Left ventricle myocardium inferior (tissue), 1 donor: ENCODE results near the gene SPEF1. TPM values are rescaled to one million over a fixed set of nuclear protein-coding genes. Genes with fewer than 3 reads are reported as not detected.

Experiments used
- DNase-seq: peaks from one replicate; pipeline ENCODE4 v3.0.0-alpha.2; 2020
- H3K27ac ChIP-seq: fragments of 200-600 bp; replicated peaks from 2 replicates; pipeline ENCODE4 v1.8.0; 2021
- H3K27me3 ChIP-seq: fragments of 200-600 bp; 2 replicates; pipeline ENCODE4 v1.8.0; 2021; ENCODE audit warnings: low read depth
- H3K36me3 ChIP-seq: fragments of 200-600 bp; 2 replicates; pipeline ENCODE4 v1.8.0; 2021
- H3K4me1 ChIP-seq: fragments of 200-600 bp; 2 replicates; pipeline ENCODE4 v1.8.0; 2021
- H3K4me3 ChIP-seq: fragments of 200-600 bp; 2 replicates; pipeline ENCODE4 v1.8.0; 2021; ENCODE audit warnings: mild to moderate bottlenecking, moderate library complexity
- H3K9me3 ChIP-seq: fragments of 200-600 bp; replicated peaks from 2 replicates; pipeline ENCODE4 v1.8.0; 2021
- intact Hi-C: fragments of 100-400 bp; cut with micrococcal nuclease; formaldehyde crosslinking; loops from one replicate; pipeline ENCODE4 v1.11.0; 2022
- total RNA-seq: library from RNA; stranded (reverse); fragmentation: NEBNext Ultra II Directional; extraction: Animal tissue kit (Norgen Biotek cat#: 25700); gene quantifications from one replicate; pipeline ENCODE4 v1.2.1, GENCODE V29; 2021
- TF ChIP-seq, protein P1 (sequence below): fragments of 200-600 bp; IDR thresholded peaks from 2 replicates; pipeline ENCODE4 v1.8.0; 2021; ENCODE audit warnings: antibody characterized with exemption, mild to moderate bottlenecking, borderline replicate concordance
- donor health status: DM: no; HTN: yes; CAD: no; lungs with severe emphysema.

The SPEF1 gene
- total RNA-seq, 1 donor from 2014 or later = 0.33 TPM

DNA sequence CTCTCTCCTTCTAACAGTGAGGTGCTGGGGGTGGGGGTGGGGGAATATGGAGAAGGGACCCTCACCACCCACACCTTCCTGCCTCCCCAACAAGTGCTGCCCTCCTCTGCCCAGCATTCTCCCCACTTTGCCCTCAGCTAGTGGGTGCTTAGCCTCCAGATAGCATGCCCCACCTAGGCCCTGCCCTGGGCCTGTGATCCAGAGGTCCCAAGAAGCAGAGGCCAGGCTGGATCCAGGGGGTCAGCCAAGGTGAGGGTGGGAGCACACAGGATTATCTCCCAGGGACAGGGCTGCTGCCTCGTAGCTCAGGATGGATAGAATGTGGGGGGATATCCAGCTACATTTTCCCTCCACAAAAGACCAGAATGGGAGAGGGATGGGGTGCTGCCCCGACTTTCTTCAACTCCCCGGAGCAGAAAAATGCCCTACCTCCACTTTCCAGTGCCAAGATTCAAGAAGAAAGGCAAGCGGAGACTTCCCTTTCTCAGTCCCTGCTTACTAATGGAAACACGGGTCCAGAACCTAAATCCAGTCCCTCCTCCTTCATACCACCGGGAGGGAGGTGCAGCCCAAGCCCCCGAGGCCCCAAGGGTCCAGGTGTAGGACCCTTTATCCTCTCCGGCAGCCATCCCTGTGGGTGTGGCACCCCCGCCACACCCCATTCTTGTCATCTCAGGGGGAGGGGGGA is 14.7 kb downstream of the SPEF1 start:
- no peaks in the 10 kb centered on the region for H3K36me3 ChIP-seq
- H3K27me3 ChIP-seq = no peaks in the 10 kb centered on the region
- peaks cover 37% of the 10 kb centered on the region for H3K4me1 ChIP-seq
- H3K9me3 ChIP-seq = no peaks in the 10 kb centered on the region
- H3K27ac ChIP-seq = peak overlapping the region; percentile 87
- TF ChIP-seq, protein P1, sequence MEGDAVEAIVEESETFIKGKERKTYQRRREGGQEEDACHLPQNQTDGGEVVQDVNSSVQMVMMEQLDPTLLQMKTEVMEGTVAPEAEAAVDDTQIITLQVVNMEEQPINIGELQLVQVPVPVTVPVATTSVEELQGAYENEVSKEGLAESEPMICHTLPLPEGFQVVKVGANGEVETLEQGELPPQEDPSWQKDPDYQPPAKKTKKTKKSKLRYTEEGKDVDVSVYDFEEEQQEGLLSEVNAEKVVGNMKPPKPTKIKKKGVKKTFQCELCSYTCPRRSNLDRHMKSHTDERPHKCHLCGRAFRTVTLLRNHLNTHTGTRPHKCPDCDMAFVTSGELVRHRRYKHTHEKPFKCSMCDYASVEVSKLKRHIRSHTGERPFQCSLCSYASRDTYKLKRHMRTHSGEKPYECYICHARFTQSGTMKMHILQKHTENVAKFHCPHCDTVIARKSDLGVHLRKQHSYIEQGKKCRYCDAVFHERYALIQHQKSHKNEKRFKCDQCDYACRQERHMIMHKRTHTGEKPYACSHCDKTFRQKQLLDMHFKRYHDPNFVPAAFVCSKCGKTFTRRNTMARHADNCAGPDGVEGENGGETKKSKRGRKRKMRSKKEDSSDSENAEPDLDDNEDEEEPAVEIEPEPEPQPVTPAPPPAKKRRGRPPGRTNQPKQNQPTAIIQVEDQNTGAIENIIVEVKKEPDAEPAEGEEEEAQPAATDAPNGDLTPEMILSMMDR = no peak
- intact Hi-C loops = no loop called here
- peak overlapping the region; percentile 79 for H3K4me3 ChIP-seq
- no peak for DNase-seq

DNA sequence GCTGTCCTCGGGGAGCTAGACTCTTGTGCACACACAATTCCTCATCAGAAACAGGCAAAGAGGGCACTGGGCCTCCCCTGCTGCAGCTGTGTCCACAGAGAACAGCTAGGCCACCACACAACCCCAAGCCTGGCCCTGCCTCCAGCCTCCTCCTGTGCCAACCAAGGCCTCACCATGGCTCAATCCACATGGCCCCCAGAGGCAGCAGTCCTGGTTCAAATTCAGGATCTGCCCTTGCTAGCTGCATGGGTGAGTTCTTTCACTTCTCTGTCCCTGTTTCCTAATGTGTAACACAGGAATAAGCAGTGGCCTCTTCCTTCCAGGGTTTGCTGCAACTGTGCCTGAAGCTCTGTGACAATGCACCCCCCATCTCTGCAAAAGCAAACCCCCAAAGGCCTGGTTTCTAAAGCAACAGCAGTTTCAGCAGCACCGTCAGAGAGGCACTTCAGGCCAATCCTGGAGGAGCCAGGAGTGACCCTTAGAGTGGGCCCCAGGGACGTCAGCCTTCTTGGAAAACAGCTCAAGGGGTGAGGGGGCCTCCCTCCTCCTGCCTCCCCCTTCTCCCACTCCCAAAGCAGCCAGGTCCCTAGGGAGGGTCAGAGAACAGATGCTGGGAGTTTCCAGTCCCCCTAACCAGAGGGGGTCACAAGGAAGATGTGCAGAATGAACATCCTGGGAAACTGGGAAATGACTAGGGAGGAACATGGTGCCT is 15.9 kb downstream of the SPEF1 start:
- TF ChIP-seq, protein P1 = no peak
- Histone ChIP-seq H3K36me3 (no peaks in the 10 kb centered on the region), H3K9me3 (no peaks in the 10 kb centered on the region), H3K4me1 (peaks cover 37% of the 10 kb centered on the region), H3K4me3 (peak overlapping the region; percentile 79), H3K27ac (peak overlapping the region; percentile 87), H3K27me3 (no peaks in the 10 kb centered on the region)
- peak; percentile 62 for DNase-seq
- intact Hi-C loops = no loop called here

DNA sequence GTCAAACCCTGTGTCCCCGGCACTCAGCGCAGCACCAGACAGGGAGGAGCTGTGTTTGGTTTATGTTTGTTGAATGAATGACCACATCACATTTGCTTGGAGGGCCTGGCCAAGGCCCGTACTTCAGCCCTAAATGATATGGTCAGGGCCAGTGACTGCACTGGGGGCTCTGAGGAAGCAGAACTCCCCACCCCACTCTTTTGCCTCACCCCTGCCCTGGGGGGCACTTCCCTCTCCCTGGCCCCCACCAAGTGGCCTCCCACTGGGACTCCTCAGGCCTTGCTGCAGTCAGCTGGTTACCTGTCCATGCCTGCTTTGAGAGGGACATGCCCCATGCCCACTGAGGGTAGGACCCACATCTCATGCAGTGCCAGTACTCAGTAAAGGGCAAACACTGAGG is 16.6 kb downstream of the SPEF1 start:
- Histone ChIP-seq H3K4me1 (peaks cover 37% of the 10 kb centered on the region), H3K4me3 (peak overlapping the region; percentile 79), H3K36me3 (no peaks in the 10 kb centered on the region), H3K27me3 (no peaks in the 10 kb centered on the region), H3K27ac (peak overlapping the region; percentile 87), H3K9me3 (no peaks in the 10 kb centered on the region)
- TF ChIP-seq, protein P1 = no peak
- no peak for DNase-seq
- intact Hi-C loops = no loop called here

DNA sequence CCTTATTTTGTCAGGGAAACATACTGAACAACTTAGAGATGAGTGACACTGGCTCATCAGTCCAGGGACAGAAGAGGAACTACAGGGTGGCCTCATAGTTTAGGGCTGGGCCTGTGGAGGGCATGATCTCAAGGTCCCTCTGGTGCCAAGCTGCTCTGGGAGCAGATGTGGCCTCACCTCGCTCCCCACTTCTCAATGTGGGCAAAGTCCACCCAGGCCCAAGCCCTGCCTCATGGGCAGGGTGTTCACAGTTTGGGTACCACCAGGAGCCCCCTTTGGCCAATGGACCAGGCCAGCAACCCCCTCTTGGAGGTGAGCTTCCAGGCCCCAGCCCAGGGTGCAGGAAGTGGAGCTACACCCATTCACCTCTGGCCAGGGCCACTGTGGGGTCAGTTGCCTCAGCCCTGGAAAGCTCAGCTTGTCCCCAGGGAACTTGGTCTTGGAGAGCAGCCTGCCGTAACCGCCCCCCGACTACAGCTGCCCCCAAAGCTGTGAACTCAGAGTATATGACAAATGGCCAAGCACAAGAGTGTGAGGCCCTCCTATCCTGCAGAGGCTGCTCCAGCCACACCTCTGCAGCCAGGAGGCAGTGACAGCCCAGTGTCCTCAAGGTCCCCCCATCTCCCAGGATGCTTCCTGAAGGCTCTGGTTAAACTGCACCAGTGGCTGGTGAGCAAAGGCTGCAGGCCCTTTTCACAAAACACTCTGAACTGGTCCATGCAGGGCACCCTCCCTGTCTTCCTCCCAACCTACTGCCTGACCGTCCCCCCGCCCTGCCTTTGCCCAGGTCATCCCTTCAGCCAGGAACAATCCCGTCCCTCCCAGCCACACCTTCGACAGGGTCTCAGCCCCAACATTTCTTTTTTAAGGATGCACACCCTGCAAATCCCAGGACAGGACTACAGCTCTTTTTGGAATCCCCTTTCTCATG is 17.3 kb downstream of the SPEF1 start:
- DNase-seq = no peak

More for the DNA sequence above, 17.3 kb downstream of the SPEF1 start:
- intact Hi-C loops = no loop called here
- Histone ChIP-seq H3K4me3 (no peak overlapping the region), H3K27ac (peak overlapping the region; percentile 87), H3K9me3 (no peaks in the 10 kb centered on the region), H3K36me3 (no peaks in the 10 kb centered on the region), H3K4me1 (peaks cover 35% of the 10 kb centered on the region), H3K27me3 (no peaks in the 10 kb centered on the region)
- TF ChIP-seq, protein P1 = no peak
